C4-2B (cell line): ENCODE results near the gene ANKRD31.

Source experiments
- CTCF ChIP-seq: fragments of 450-650 bp; conservative IDR thresholded peaks from 2 replicates; pipeline ENCODE4 v1.5.1; 2017; ENCODE audit warnings: mild to moderate bottlenecking
- ZFX ChIP-seq: fragments of 450-650 bp; IDR thresholded peaks from 2 replicates; pipeline ENCODE4 v1.6.1; 2017

GRCh38 chr5:75199071-75199470, 37.6 kb downstream of the ANKRD31 start:
- no peak for TF ChIP-seq ZFX
- no peak for TF ChIP-seq CTCF
